NOMO-1 treated with dmso at 0.1 percent for 144 hours (cell line): ENCODE data around the gene UBE2E2.
"Not testable (repeated sequence)": the region's sequence is repeated elsewhere in the genome, so short reads cannot be mapped to it uniquely, and the experiment has no call there.

Experiments used
- DNase-seq: peaks from one replicate; lab custom pipeline; 2025; ENCODE audit not compliant: unreplicated experiment; lab: John Stamatoyannopoulos, UW

UBE2E2 gene

DNA sequence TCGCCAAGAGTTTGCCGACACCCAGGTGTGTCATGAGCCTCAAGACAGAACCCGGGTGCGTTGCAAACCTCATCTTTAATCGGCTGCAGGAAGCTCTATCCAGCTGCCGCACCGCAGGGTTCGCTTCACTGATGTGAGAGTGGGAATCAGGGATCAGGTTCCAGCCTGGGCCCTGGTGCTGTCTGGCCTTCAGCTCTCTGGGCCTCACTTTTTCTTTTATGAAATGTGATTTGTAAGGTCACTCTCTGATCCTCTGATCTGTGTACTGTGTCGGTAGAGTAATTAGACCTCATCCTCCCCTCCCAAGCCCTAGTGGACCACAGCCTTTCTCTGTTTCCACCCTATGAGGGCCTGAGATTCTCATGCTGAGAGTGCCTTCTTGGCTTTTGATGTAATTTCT, 399.8 kb downstream of the UBE2E2 start:
- DNase-seq, result no peak

DNA sequence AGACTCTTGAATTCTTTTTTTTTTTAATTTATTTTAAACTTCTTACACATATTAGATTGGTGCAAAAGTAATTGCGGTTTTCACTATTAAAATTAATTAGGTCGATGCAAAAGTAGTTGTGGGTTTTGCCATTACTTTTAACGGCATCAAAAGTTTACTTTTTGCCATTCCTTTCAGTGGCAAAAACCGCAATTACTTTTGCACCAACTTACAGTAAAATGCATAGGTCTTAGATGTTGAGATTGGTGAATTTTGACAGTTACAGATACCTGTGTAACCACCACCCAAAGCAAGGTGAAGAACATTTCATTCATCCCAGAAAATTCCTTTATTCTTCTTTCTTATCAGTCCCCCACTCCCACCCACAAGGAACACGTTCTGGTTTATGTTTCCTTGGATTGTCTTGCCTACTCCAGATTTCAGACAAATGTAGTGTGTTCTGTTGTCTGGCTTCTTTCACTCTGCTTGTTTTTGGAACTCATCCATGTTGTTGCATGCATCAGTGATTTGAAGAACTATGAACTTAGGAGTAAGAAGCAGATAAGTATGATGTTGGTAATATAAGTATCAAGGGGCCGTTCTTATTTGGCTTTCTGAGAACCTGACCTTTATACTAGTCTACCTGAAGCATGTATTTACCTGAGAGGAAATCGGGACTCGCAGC, 404.2 kb downstream of the UBE2E2 start:
- DNase-seq, result no peak

DNA sequence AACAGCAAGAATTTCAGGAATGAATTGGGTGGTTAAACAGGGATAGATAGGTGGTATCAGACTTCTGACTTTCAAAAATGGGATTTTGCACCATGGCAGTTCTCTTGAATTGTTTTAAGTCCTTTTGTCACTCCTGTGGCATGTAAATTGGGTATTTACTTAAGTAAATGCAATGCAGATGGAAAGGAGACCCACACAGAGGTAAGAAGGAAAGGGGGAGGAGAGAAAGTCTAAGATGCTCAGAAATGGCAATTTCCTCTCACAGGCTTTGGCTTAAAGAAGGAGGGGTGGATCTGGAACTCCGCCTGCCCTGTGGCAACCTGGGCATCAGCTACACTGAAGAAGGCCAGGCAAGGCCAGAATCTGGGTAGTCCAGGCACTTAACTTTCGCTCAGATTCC, 405.5 kb downstream of the UBE2E2 start:
- DNase-seq, result no peak

DNA sequence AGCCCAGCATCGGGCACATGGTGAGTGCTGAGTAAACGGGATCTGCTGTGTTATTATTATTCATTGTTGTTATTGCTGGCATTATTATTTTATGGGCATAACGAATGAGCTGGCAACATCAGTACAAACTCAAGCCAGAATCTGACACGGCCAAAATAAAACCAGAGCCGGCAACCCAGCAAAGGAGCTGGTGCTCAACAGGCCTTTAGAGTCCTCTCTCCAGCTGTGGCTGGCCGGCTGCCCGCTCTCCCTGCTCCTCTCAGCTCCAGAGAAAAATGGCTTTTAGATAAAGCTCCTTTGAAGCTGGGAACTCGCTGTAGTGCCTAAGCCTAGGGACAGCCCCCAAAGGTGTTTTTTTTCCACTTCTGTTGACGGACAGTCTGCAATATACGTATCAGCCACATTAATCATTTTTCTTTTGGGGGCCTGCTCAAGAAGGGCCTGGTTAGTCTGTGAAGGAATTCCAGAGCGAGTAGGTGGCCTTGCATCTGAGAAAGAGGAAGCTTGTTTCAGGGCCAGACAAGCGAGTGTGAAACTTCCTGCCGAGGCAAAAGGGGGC, 408.7 kb downstream of the UBE2E2 start:
- peak; percentile 30 for DNase-seq

DNA sequence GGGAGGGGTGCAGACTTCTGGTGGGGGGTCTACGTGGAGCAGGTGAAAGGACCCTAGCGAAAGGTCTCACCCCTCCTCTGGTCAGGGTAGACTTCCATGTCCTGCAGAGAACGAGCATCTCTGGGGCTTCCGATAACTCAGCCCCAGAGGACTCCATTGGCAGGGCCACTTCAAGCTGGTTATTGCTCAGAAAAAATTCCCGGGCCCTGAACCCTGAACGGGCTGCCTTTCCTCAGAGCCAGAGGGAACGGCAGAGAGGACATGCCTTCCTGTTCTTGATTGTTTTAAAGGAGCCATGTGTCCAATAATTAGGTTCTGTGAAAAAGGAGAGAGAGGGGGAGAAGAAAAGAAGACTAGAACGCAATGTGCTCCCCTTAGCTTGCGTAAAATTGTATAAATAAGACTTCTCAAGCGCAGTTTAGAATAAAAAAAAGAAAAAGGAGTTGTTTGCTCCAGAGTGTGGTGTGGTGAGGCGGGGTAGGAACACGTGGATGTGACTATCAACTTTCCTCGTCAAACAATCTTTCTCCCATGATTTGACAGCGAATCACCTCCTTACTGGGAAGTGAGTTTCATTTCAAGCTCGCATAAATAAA, 409.3 kb downstream of the UBE2E2 start:
- no peak for DNase-seq

DNA sequence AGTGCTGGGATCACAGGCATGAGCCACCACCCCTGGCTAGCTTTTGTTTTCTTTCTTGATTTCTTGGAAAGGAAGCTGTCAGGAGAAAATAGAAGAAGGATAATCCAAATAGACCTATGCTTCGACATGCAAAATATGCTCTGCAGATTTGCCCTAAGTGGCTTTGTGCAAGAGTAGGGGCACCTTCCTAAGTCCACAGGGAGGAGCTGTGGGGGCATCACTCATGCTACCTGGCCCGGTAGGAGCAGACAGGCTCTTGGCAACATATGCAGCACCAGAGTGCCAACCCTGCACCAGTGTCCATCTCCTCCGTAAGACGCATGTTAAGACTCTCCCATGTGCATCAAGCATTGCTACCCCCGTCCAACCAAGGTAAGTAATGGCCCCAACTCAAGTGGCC, 411.9 kb downstream of the UBE2E2 start:
- no peak for DNase-seq

DNA sequence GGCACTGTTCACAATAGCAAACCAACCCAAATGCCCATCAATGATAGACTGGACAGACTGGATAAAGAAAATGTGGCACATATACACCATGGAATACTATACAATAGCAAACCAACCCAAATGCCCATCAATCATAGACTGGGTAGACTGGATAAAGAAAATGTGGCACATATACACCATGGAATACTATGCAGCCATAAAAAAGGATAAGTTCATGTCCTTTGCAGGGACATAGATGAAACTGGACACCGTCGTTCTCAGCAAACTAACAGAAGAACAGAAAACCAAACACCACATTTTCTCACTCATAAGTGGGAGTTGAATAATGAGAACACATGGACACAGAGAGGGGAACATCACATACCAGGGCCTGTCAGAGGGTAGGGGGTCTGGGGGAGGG, 415.3 kb downstream of the UBE2E2 start:
- DNase-seq, result not testable (repeated sequence)

DNA sequence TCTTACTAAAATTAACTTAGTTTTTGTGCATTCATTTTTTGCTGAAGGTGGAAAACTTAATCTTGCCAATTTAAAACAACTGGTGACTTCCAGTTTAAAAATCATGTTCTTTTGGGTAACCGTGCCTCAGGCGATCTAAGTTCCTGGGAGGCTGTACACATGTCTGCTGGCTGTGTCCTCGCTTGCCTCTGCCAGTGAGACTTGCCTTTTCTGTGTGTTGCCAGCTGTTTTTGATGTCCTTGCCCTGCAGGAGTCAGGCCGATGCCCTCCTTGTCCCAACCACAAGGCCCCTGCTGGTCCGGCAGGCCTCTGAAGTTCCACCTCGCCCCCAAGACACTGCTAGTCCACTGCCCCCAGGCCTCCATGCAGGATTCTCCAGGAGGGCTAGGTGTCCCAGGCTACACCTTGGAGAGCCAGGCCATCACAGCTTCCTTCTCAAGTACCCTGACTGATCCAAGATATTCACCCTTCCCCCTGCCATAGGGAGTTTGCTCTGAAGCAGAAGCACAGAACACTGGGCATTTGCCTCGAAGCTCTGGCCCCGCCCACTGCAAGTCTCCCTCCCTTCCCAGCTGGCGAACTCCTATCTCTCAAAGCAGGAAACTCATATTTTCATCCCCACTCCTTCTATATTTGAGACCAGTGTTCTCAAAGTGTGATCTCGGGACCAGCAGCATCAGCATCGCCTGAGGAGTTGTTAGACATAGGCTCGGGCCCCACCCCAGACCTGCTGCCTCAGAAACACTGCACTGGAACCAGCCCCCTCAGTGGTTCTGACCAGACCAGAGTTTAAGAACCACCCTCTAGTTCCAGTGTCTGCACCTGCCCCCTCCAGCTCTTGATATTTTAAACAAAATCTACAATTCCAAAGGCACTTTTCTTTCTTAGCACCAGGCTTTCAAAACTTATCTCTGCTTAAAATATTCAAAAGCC, 416.8 kb downstream of the UBE2E2 start:
- no peak for DNase-seq

DNA sequence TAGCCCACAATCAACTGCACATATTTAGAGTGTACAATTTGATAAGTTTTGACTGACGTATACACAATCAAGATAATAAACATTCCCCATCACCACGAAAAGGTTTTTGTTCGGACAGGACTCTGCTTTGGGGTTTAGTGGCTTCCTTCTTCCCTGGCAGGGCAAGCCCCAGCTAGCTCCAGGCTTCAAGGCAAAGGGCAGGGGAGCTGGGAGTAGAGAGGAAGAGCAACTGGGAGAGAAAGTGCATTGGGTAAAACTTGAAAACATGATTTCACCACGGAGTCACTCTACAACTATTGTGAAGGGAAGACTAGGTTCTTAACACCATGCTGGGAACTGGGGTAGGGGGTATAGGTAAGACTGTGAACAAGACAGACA, 417.5 kb downstream of the UBE2E2 start:
- DNase-seq, result no peak

DNA sequence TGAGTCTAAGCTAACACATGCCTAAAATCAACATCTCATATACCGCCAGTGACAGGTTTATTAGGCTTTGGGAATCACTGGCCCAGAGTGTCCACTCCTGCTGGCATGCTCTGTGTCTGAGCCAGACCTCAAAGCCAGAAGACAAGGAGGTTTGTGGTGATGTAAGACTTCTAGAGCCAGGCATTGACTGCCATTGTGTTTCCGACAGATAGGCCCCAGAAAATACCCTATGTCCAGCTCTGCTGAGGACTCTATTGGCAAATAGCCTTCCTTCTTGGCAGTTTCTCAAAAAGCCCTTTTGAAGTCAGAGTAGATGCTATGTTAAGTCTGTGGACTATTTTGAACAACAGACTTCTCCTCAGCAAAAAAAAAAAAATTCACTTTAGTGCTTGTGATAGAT, 420.7 kb downstream of the UBE2E2 start:
- no peak for DNase-seq

DNA sequence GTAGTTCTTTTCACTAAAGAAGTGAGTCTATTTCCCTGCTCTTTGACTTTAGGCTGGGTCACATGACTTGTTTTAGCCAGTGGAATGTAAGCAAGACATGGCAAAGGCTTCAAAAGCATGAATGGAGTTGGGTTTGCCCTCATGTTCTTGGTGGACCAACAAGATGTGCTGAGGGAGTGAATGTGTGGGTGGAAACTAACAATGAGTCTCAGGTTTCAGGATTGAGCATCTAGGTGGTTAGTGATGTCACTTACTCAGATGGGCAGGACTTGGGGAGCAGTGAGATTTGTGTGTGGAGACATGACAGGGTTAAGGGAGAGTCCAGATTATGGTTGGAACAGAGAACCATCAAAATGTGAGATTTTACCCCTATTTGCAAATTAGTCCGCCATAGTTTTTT, 421.2 kb downstream of the UBE2E2 start:
- DNase-seq, result no peak

DNA sequence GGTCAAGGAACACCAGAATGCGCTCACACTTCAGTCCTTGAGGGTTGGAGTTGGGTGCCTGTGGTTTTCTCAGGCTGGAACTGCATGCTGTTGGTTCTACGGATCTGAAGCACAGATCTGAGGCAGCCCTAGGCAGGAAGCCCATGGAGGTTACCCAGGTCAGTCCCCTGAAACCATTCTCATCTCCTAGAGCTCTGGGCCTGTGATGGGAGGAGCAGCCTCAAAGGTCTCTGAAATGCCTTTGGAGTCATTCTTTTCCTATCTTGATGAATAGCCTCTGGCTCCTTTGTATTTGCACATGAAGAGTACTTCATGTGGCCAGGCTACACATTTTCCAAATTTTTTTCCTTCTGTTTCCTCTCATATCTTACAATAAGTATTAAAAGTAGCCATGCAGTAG, 423.3 kb downstream of the UBE2E2 start:
- DNase-seq, result no peak

DNA sequence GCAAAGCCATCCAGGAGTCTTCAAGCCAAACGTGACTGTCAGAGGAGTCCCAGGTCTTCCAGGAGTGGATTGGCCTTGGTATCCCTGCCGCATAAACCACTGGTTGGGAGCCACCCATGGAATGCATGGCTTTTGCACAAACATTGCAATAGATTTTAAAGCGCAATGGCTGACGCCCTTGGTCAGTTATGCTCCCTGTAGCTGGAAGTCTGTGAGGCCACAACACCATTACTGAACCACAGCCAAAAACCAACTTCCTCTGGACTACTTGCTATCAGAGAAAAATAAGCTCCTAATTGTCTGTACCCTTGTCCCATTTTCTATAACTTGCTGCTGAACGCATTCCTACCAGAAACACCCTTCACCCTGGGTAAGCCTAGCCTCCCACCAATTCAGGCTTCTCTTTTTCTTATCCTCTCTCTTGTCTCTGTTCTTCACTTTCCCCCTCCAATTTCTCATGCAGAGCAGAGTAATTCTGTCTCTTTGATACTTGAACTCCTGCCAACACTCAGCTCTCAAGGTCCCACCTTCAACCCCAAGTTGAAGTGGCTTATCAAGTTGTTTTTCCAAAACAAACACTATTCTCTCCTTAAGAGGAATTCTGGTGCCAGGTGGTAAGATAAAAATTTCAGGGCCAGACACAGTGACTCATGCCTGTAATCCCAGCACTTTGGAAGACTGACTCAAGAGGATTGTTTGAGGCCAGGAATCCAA, 426.2 kb downstream of the UBE2E2 start:
- no peak for DNase-seq

DNA sequence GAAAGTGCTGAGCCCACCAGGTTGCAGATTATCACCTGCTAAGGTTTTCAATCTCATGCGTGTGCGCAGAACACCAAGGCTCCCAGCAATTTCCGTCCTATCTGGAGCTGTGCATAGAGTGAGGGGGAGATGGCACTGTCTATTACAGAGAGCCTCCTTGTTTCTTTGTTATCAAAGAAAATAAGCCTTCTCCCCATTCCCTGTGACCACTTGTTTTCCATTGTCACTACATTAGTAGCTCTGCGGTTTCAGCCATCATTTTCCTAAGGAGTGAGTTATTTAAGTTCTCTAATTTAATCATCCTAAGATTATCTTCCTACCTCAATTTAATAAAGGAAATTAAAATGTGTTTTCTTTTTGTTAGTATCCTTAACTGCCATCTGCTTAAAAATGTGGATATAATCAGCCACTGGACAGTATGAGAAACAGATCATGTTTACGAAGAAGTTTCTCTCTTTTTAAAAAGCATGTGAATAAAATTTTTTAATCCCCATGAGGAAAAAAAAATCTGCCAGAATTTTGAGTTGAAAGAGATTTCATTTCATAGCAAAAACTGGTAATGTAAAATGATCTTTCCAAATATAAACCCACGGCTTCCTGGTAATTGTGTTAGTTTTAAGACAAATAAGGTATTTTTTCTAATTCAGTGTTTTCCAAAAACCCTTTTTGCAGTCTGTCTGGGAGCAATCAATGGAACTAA, 430.3 kb downstream of the UBE2E2 start:
- no peak for DNase-seq

DNA sequence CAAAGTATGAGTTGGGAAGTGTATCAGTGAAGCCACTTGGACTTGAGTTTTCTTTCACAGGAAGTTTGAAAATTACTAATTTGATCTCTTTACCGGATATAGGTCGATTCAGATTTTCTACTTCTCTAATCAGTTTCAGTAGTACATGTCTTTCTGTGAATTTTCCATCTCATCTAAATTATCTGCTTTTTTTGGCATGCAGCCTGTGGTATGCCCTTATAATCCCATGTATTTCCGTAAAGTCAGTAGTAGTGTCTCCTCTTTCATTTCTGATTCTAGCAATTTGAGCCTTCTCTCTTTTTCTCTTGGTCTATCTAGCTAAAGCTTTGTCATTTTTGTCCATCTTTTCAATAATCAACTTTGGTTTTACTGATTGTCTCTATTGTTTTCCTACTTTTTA, 434.2 kb downstream of the UBE2E2 start:
- no peak for DNase-seq

DNA sequence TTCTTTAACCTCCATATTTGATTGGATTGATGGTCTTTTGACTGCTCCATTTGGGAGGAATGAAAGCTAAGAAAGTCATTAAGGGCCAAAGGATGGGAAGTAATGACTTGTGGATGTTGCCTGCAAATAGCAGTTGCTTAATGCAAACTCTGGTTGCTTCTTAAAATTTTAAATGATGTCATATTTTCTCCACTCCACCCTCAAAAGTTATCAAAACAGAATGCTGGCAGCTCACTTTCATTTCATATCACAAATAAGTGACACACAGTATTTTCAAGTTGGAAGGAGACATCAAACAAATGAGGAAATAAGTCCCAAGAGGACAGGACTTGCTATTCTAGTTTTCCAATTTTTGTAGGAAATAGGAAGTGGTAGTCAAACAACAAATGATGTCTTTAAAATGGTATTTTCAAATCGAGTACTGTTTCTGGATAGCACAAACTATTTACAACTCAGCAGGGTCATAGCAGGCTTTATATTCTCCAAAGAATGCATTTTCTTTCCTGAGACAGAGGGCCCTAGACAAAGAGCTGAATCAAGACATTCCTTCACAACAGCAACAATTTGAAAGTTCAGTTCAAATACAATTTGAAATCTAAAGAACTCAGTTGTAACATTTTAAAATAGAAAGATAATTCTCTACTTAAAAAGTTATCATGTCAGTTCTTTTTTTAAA, 437.5 kb downstream of the UBE2E2 start:
- no peak for DNase-seq
